HUES64 (cell line): ENCODE data around the gene EMILIN2.

Experiments used
- H3K27ac ChIP-seq: 2 replicates; pipeline ENCODE4 v1.7.0; 2013; ENCODE audit warnings: low read depth, low read length, inconsistent platforms
- H3K27me3 ChIP-seq: 2 replicates; pipeline ENCODE4 v1.6.1; 2013; ENCODE audit warnings: mild to moderate bottlenecking, low read length; ENCODE audit not compliant: insufficient read depth
- H3K36me3 ChIP-seq: 2 replicates; pipeline ENCODE4 v1.6.1; 2013; ENCODE audit warnings: mild to moderate bottlenecking, low read length; ENCODE audit not compliant: insufficient read depth
- H3K4me1 ChIP-seq: 2 replicates; pipeline ENCODE4 v1.6.1; 2013; ENCODE audit warnings: mild to moderate bottlenecking, low read length, moderate library complexity; ENCODE audit not compliant: insufficient read depth
- H3K4me3 ChIP-seq: 2 replicates; pipeline ENCODE4 v1.5.1; 2013; ENCODE audit warnings: mild to moderate bottlenecking, low read length, moderate library complexity
- H3K9ac ChIP-seq: 2 replicates; pipeline ENCODE4 v1.6.1; 2013; ENCODE audit warnings: mild to moderate bottlenecking, low read depth, low read length
- H3K9me3 ChIP-seq: 2 replicates; pipeline ENCODE4 v1.6.1; 2013; ENCODE audit warnings: low read depth, low read length; ENCODE audit not compliant: insufficient read depth
- WGBS: fragments of 150-250, 120-280 bp; methylation state at CpG from one replicate; pipeline ENCODE4 v1.1.7; 2013; ENCODE audit warnings: missing lambda C conversion rate; 5-methylcytosine and 5-hydroxymethylcytosine counted together

EMILIN2 gene

DNA sequence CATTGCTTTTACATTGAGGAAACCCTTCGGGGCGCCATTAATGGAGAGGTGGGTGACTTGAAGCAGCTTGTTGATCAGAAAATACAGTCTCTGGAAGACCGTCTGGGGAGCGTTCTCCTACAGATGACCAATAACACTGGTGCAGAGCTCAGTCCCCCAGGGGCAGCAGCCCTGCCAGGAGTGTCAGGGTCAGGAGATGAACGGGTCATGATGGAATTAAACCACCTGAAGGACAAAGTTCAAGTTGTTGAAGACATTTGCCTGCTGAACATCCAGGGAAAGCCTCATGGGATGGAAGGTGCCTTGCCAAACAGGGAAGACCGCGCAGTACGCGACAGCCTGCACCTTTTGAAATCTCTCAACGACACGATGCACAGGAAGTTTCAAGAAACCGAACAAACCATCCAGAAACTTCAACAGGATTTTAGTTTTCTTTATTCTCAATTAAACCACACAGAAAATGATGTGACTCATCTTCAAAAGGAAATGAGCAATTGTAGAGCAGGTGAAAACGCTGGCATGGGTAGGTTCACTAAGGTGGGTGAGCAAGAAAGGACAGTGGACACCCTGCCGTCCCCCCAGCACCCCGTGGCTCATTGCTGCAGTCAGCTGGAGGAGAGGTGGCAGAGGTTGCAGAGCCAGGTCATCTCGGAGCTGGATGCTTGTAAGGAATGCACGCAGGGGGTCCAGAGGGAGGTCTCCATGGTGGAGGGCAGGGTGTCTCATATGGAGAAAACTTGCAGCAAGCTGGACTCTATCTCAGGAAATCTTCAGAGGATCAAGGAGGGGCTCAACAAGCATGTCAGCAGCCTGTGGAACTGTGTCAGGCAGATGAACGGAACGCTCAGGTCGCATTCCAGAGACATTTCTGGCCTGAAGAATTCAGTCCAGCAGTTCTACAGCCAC is 45.0 kb downstream of the EMILIN2 start:
- Histone ChIP-seq H3K9me3 (peaks cover 13% of the 10 kb centered on the region; the same call in 1 of the 2 replicates), H3K4me3 (no peak overlapping the region), H3K27ac (no peak overlapping the region), H3K27me3 (no peaks in the 10 kb centered on the region), H3K9ac (no peak overlapping the region), H3K36me3 (no peaks in the 10 kb centered on the region; the same call in 1 of the 2 replicates), H3K4me1 (peaks cover 9% of the 10 kb centered on the region)
- WGBS, result 91% methylated on average over 20 of the region's 20 CpGs

DNA sequence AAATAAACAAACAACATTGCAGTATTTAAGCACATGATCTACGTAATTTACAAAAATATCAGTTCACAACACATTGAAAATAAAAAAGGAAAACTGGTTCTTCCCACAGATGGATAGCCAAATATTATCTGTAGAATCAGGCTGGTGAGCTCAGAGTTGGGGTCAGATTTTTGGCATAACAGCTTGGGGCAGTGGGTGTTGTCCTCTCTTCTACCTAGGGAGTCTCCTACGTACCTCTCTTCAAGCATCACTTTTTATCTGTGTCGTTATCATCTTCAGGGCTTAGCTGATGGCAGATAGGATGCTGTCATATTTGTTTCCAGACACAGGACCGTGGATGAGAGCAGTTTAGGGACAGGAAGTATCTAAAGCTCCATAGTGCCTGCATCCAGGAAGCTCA is 46.2 kb downstream of the EMILIN2 start:
- 85% methylated on average over 4 of the region's 4 CpGs for WGBS
- no peaks in the 10 kb centered on the region for H3K27me3 ChIP-seq
- H3K27ac ChIP-seq, result no peak overlapping the region
- peaks cover 7% of the 10 kb centered on the region; the same call in 1 of the 2 replicates for H3K9me3 ChIP-seq
- H3K4me1 ChIP-seq, result peaks cover 9% of the 10 kb centered on the region
- no peak overlapping the region for H3K4me3 ChIP-seq
- no peak overlapping the region for H3K9ac ChIP-seq
- no peaks in the 10 kb centered on the region; the same call in 1 of the 2 replicates for H3K36me3 ChIP-seq

DNA sequence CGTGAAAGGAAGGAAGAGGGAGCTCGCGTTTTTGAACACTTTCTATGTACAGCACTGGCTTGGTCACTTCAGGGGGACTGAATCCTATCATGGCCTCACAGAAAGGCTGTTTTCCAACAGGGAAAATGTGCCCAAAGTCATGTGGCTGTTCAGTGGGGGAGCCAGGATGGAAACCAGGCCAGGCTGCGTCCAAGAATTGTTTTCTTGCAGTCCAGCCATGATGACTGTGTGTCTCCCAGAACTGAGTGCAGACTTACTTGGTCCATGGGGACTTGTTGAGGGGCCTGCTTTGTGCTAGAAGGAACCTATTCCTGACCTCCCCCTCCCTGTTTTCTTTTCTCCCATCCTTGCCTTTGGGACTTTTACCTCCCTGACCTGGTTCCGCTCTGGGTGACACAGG is 46.9 kb downstream of the EMILIN2 start:
- peaks cover 7% of the 10 kb centered on the region; the same call in 1 of the 2 replicates for H3K9me3 ChIP-seq
- H3K9ac ChIP-seq, result no peak overlapping the region
- no peak overlapping the region for H3K27ac ChIP-seq
- 96% methylated on average over 5 of the region's 5 CpGs for WGBS
- H3K4me3 ChIP-seq, result no peak overlapping the region
- H3K36me3 ChIP-seq, result no peaks in the 10 kb centered on the region; the same call in 1 of the 2 replicates
- H3K4me1 ChIP-seq, result peaks cover 9% of the 10 kb centered on the region
- no peaks in the 10 kb centered on the region for H3K27me3 ChIP-seq

DNA sequence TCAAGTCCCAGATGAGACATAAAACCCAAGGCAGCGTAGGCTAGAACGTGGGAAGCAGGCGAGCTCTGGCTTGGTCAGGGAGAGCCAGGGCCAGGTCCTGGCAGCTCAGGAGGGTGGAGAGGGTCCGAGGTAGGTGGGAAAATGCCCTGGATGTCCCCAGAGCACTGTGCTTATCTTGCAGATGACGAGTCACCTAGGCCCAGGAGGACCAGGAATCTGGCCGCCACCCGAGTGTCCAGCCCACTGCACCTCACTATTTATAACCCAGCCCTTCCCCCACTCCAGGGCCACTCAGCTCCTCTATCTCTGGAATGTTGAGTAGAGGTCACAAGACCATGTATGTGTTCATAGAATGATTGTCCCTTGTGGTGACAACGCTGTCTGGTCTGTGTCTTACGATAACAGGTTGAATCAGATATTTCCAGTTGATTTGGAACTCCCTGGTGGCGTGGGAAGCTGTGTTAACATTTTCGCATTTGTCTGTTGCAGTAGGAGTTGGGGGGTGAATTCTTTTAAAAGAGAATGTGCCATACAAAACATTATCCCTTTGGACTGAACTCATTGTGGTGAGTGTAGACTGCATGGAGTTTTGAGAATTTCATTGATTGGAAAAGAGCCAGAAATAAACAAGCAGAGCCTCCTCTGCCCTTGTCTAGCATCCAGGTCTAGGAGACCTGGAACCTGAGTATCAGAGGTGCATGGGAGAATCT is 47.5 kb downstream of the EMILIN2 start:
- Histone ChIP-seq H3K27ac (no peak overlapping the region), H3K9me3 (peaks cover 7% of the 10 kb centered on the region; the same call in 1 of the 2 replicates), H3K27me3 (no peaks in the 10 kb centered on the region), H3K9ac (no peak overlapping the region), H3K4me3 (no peak overlapping the region), H3K4me1 (peaks cover 9% of the 10 kb centered on the region), H3K36me3 (no peaks in the 10 kb centered on the region; the same call in 1 of the 2 replicates)
- 85% methylated on average over 11 of the region's 11 CpGs for WGBS

DNA sequence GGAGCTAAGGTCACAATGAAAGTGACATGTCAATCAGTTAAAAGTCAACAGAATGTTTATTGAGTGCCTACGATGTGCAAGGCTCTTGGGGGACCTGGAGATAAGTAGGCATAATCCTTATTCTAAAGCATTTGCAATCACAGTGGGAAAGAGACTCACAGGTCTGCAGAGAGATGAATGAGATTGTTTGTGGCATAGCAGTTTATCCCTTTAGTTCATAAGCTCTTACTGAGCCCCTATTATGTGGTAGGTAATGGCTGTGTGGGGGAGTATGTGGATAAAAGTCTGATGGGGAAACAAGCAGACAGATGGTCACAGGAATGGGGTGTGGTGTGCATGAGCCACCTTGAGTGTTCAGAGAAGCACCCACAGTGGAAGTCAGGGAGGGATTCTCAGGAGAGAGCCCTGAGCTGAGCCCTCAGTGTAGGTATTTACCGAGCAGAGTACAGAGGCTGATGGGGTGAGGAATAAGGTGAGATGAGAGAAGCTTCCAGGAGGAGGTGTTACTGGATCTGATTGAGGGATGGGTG is 48.1 kb downstream of the EMILIN2 start:
- Histone ChIP-seq H3K36me3 (no peaks in the 10 kb centered on the region; the same call in 1 of the 2 replicates), H3K9me3 (peaks cover 7% of the 10 kb centered on the region; the same call in 1 of the 2 replicates), H3K27ac (no peak overlapping the region), H3K4me1 (peaks cover 9% of the 10 kb centered on the region), H3K27me3 (no peaks in the 10 kb centered on the region), H3K4me3 (no peak overlapping the region), H3K9ac (no peak overlapping the region)
- 79% methylated on average over 2 of the region's 2 CpGs for WGBS

DNA sequence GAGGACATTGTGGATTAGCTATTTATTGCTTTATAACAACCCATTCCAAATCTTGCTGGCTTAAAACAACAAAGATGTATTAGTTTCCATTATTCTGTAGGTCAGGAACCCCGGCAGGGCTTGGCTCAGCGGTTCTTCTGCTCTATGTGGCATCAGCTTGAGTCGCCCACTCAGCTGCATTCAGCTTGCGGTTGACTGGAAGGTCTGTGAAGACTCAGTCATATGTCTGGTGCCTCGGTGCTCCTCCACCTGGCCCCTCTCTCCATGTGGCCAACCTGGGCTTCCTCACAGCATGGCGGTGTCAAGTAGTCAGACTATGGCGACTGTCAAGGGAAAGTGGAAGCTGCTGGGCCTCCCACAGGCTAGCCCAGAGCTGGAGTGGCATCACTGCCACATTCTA is 48.6 kb downstream of the EMILIN2 start:
- H3K27ac ChIP-seq, result no peak overlapping the region
- H3K4me3 ChIP-seq, result no peak overlapping the region
- H3K36me3 ChIP-seq, result no peaks in the 10 kb centered on the region
- peaks cover 7% of the 10 kb centered on the region; the same call in 1 of the 2 replicates for H3K9me3 ChIP-seq
- H3K9ac ChIP-seq, result no peak overlapping the region
- H3K4me1 ChIP-seq, result peaks cover 9% of the 10 kb centered on the region
- whole genome bisulfite sequencing, result over 99% methylated on average over 7 of the region's 7 CpGs
- H3K27me3 ChIP-seq, result no peaks in the 10 kb centered on the region

DNA sequence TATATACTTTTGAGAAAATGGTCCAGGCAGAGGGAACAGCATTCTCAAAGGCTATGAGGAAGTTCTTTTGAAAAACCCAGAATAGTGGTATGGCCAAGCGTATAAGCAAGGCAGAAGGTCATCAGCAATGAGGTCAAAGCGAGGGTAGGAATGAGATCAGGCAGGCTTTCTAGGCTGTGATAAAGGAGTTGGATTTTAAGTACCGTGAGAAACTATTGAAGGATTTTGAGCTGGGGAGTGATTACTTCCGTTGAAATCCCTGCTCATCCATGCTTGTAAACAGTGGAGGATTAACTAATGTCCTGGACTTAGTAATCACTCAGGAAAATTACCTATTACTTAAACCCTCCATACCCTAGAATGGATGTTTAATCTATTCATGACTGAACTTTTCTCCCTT is 50.2 kb downstream of the EMILIN2 start:
- H3K9me3 ChIP-seq, result peaks cover 7% of the 10 kb centered on the region; the same call in 1 of the 2 replicates
- H3K4me3 ChIP-seq, result no peak overlapping the region
- WGBS, result 93% methylated on average over 4 of the region's 4 CpGs
- peaks cover 9% of the 10 kb centered on the region for H3K4me1 ChIP-seq
- no peak overlapping the region for H3K27ac ChIP-seq
- H3K36me3 ChIP-seq, result no peaks in the 10 kb centered on the region
- no peaks in the 10 kb centered on the region for H3K27me3 ChIP-seq
- H3K9ac ChIP-seq, result no peak overlapping the region

DNA sequence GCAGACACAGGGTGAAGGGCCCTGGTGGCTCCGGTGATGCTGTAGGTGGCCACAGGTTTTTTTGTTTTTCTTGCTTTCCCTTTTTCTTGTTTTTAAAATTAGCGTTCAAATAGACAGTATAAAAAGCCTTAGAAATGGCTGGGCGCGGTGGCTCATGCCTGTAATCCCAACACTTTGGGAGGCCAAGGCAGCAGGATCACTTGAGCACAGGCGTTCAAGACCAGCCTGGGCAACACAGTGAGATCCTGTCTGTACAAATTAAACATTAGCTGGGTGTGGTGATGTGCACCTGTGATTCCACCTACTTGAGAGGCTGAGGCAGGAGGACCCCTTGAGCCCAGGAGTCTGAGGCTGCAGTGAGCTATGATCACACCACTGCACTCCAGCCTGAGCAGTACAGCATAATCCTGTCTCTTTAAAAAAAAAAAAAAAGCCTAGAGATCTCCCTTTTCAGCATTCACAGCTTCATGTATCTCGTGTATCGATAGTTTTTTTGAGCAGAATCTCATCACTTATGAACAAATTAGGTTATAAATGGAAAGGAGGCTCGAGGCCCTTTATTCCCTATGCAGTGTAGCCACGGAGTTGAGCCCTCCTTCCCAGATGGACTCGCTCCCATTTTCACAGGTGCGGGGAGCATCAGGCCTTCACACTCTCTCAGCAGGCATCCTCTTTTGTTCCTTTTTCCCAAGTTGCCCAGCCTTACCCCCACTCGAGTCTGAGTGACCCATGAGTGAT is 50.8 kb downstream of the EMILIN2 start:
- Histone ChIP-seq H3K27ac (no peak overlapping the region), H3K36me3 (no peaks in the 10 kb centered on the region), H3K4me3 (no peak overlapping the region), H3K4me1 (peaks cover 9% of the 10 kb centered on the region), H3K27me3 (no peaks in the 10 kb centered on the region), H3K9me3 (peaks cover 7% of the 10 kb centered on the region; the same call in 1 of the 2 replicates), H3K9ac (no peak overlapping the region)
- 81% methylated on average over 10 of the region's 12 CpGs for WGBS

DNA sequence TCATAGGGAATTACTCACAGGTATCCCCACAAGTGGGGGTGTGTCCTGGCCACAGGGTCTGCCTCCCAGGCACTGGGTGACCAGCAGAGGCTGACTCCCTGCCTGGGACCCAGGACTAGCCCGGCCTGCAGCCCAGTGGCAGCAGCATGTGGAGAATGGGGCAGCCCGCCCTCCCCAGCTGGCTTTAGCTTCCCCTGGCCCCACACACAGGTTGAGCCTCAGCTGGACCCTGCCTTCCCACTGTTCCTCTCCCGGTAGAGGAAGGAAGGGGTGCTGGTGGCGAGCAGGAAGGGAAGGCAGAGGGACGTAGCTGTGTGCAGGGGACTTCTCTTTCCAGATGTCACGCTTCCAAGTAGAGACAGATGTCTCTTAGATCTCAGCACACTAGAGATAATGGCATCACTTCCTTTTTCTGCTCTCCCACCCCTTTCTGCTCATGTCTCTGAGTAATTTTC is 51.4 kb downstream of the EMILIN2 start:
- H3K9me3 ChIP-seq, result peaks cover 7% of the 10 kb centered on the region; the same call in 1 of the 2 replicates
- 80% methylated on average over 6 of the region's 6 CpGs for WGBS
- no peaks in the 10 kb centered on the region for H3K36me3 ChIP-seq
- no peak overlapping the region for H3K9ac ChIP-seq
- no peaks in the 10 kb centered on the region for H3K27me3 ChIP-seq
- no peak overlapping the region for H3K27ac ChIP-seq
- H3K4me1 ChIP-seq, result peaks cover 9% of the 10 kb centered on the region
- no peak overlapping the region for H3K4me3 ChIP-seq

DNA sequence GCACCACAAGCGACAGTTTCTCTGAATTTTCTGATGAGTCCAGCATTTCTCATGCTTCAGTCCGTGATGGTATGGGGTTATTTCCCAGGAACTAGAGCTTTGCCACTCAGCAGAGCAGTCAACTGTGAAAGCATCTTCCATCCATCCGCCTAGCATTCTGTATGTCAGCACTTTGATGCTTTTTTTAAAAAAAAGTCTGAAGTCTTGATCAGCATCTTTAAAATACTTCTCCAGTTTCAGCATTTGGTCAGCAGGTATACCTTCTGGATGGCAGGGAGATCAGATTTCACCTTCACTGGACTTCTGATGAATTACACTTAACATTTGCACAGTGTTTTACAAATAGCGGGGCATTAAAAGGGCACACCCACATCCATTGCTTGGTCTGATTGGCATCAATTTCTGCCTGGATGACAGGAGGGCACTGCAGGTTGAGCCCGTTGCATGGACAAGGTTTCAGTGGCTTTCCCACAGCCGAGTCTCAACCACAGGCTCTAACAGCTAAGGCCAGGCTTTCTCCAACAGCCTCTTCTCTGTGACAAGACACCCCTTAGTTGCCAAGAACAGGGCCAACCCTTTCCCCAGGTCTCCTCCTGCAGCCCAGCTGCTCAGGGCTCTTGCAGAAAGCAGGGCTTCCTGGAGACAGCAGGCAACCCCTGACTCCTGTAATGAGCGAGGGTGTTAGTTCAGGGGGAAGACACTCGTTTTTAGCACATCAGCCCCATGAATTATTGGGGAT is 54.0 kb downstream of the EMILIN2 start:
- no peaks in the 10 kb centered on the region for H3K27me3 ChIP-seq
- H3K4me1 ChIP-seq, result no peaks in the 10 kb centered on the region; the same call in 1 of the 2 replicates
- no peak overlapping the region for H3K27ac ChIP-seq
- no peak overlapping the region for H3K9ac ChIP-seq
- H3K36me3 ChIP-seq, result no peaks in the 10 kb centered on the region
- no peak overlapping the region for H3K4me3 ChIP-seq
- no peaks in the 10 kb centered on the region for H3K9me3 ChIP-seq
- 90% methylated on average over 8 of the region's 8 CpGs for WGBS
